Measurements from ENCODE around the gene AGMAT. TPM values are rescaled to one million over a fixed set of nuclear protein-coding genes. Genes with fewer than 3 reads are reported as not detected.

AGMAT gene
- total and polyA plus RNA-seq, 9 of the 15 experiments (the other 6 are each of a cell fraction or from before 2014, with no cell fraction given): not detected

GRCh38 chr1:15525050-15526020 lies 59.5 kb downstream of the AGMAT start (continued):
- no peak for TF ChIP-seq ZHX1 (conservative IDR thresholded peaks at IDR 0.05; ENCODE audit: low read length)
- TF ChIP-seq RCOR1 (IDR thresholded peaks at IDR 0.05; ENCODE audit: borderline replicate concordance in 1 of 2, low read depth in 2 of 2, low read length in 2 of 2): peak in 1 of 2 experiments; percentile 79; a peak in 1 of 4 replicates
- peak; percentile 21; the same call in 1 of the 2 replicates for TF ChIP-seq ZNF431 (CRISPR knock-in tag; IDR thresholded peaks at IDR 0.05)
- TF ChIP-seq DPF2 (IDR thresholded peaks at IDR 0.05): 0 out of 2 replicates have a peak, but pooled peaks have one; percentile 14
- TF ChIP-seq ZNF23 (CRISPR knock-in tag; IDR thresholded peaks at IDR 0.05): no peak
- no peak for TF ChIP-seq TCF7 (IDR thresholded peaks at IDR 0.05; ENCODE audit: borderline replicate concordance)
- TF ChIP-seq HEY1 (CRISPR knock-in tag; IDR thresholded peaks at IDR 0.05; ENCODE audit: borderline replicate concordance): no peak
- peak; percentile 61 for TF ChIP-seq PKNOX1 (IDR thresholded peaks at IDR 0.05)
- 0 out of 2 replicates have a peak, but pooled peaks have one; percentile 25 for TF ChIP-seq SUPT5H (IDR thresholded peaks at IDR 0.05)
- no peak for TF ChIP-seq ZNF311 (CRISPR knock-in tag; IDR thresholded peaks at IDR 0.05)
- peak; percentile 3 for TF ChIP-seq RBBP5 (IDR thresholded peaks at IDR 0.05; ENCODE audit: borderline replicate concordance, insufficient read depth, low read length, poor library complexity, severe bottlenecking)
- 0 out of 4 replicates have a peak, but pooled peaks of 1 of the 2 experiments have one; percentile 1 for TF ChIP-seq MNT (conservative IDR thresholded peaks at IDR 0.05)
- TF ChIP-seq YY1 (IDR thresholded peaks at IDR 0.05; ENCODE audit: borderline replicate concordance in 1 of 3, control insufficient read depth in 1 of 3, extremely low read depth in 1 of 3, insufficient read depth in 3 of 3, insufficient read length in 1 of 3, insufficient replicate concordance in 2 of 3, low read depth in 1 of 3, low read length in 2 of 3): peak in 2 of 3 experiments; percentile 10 to 40
- TF ChIP-seq SMAD1 (IDR thresholded peaks at IDR 0.05; ENCODE audit: low read depth, low read length, partially characterized antibody): peak; percentile 22
- peak; percentile 31; the same call in 1 of the 2 replicates for TF ChIP-seq PHF8 (IDR thresholded peaks at IDR 0.05; ENCODE audit: borderline replicate concordance, low read length)
- TF ChIP-seq EGR1 (conservative IDR thresholded peaks at IDR 0.05): peak; percentile 80
- peak; percentile 17 for TF ChIP-seq TAF1 (IDR thresholded peaks at IDR 0.05; ENCODE audit: control insufficient read depth, extremely low read depth, insufficient read depth, low read length, severe bottlenecking)

Data from K562 (cell line).